Mesenchymal stem cell (in vitro differentiated cells and primary cell): Measurements from ENCODE around the gene DAB1.

Experiments
- DNase-seq: peaks from one replicate; pipeline ENCODE4 v3.0.0-alpha.2; 2013
- H2AFZ ChIP-seq: one replicate; pipeline ENCODE4 v1.6.1; 2013; ENCODE audit warnings: low read depth, mild to moderate bottlenecking, control low read depth, inconsistent platforms, low read length, moderate library complexity
- H2AK5ac ChIP-seq: 2 replicates; pipeline ENCODE4 v1.6.1; 2013; ENCODE audit warnings: low read length, moderate library complexity, mild to moderate bottlenecking, inconsistent platforms; ENCODE audit not compliant: severe bottlenecking
- H2BK120ac ChIP-seq: one replicate; pipeline ENCODE4 v1.6.1; 2013; ENCODE audit warnings: low read depth, mild to moderate bottlenecking, inconsistent platforms, low read length, moderate library complexity
- H2BK12ac ChIP-seq, 2 experiments: one replicate each; pipeline ENCODE4 v1.6.1; 2013; ENCODE audit warnings: inconsistent platforms in 2 of 2, low read length in 2 of 2, mild to moderate bottlenecking in 2 of 2, moderate library complexity in 2 of 2, control low read depth in 1 of 2
- H2BK15ac ChIP-seq: one replicate; pipeline ENCODE4 v1.6.1; 2013; ENCODE audit warnings: mild to moderate bottlenecking, low read depth, inconsistent platforms; ENCODE audit not compliant: poor library complexity, severe bottlenecking
- H2BK5ac ChIP-seq: 2 replicates; pipeline ENCODE4 v1.6.1; 2013; ENCODE audit warnings: low read depth, mild to moderate bottlenecking, low read length, control low read depth, inconsistent platforms; ENCODE audit not compliant: poor library complexity, severe bottlenecking
- H3K14ac ChIP-seq, 2 experiments: one replicate each; pipeline ENCODE4 v1.6.1; 2013; ENCODE audit warnings: inconsistent platforms in 2 of 2, low read length in 2 of 2, control low read depth in 1 of 2, mild to moderate bottlenecking in 1 of 2, moderate library complexity in 1 of 2
- H3K18ac ChIP-seq, 2 experiments: one replicate each; pipeline ENCODE4 v1.6.1; 2013; ENCODE audit warnings: inconsistent platforms in 2 of 2, low read length in 2 of 2, control low read depth in 1 of 2, low read depth in 1 of 2, mild to moderate bottlenecking in 1 of 2
- H3K23ac ChIP-seq, 2 experiments: one replicate each; pipeline ENCODE4 v1.6.1; 2013; ENCODE audit warnings: inconsistent platforms in 2 of 2, low read length in 2 of 2, mild to moderate bottlenecking in 2 of 2, moderate library complexity in 2 of 2, control low read depth in 1 of 2
- H3K27ac ChIP-seq: 2 replicates; pipeline ENCODE4 v1.5.1; 2013; ENCODE audit warnings: mild to moderate bottlenecking, moderate library complexity, low read length, control low read depth, inconsistent platforms; ENCODE audit not compliant: poor library complexity, severe bottlenecking
- H3K27me3 ChIP-seq, 2 experiments: 2 replicates each; pipeline versions ENCODE4 v1.6.1 to v1.7.0; 2013; ENCODE audit warnings: low read length in 2 of 2, mild to moderate bottlenecking in 2 of 2, moderate library complexity in 2 of 2, control low read depth in 1 of 2, inconsistent platforms in 1 of 2; ENCODE audit not compliant: control insufficient read depth in 1 of 2, insufficient read depth in 1 of 2
- H3K36me3 ChIP-seq, 2 experiments: 2 replicates each; pipeline versions ENCODE4 v1.6.1 to v1.7.0; 2013; ENCODE audit warnings: low read length in 2 of 2, control low read depth in 1 of 2, inconsistent platforms in 1 of 2, low read depth in 1 of 2, mild to moderate bottlenecking in 1 of 2; ENCODE audit not compliant: insufficient read depth in 2 of 2, control insufficient read depth in 1 of 2
- H3K4ac ChIP-seq, 2 experiments: one replicate each; pipeline ENCODE4 v1.6.1; 2013; ENCODE audit warnings: inconsistent platforms in 2 of 2, low read length in 2 of 2, mild to moderate bottlenecking in 2 of 2, moderate library complexity in 2 of 2, control low read depth in 1 of 2, low read depth in 1 of 2
- H3K4me1 ChIP-seq: 2 replicates; pipeline ENCODE4 v1.6.1; 2013; ENCODE audit warnings: low read depth, low read length, control low read depth; ENCODE audit not compliant: control insufficient read depth, insufficient read depth
- H3K4me2 ChIP-seq: 2 replicates; pipeline ENCODE4 v1.6.1; 2013; ENCODE audit warnings: low read length, mild to moderate bottlenecking, inconsistent platforms; ENCODE audit not compliant: poor library complexity, severe bottlenecking
- H3K4me3 ChIP-seq, 2 experiments: 2 replicates each; pipeline versions ENCODE4 v1.5.1 to v1.7.0; 2013; ENCODE audit warnings: low read length in 2 of 2, mild to moderate bottlenecking in 2 of 2, control low read depth in 1 of 2, low read depth in 1 of 2; ENCODE audit not compliant: insufficient read depth in 1 of 2
- H3K79me1 ChIP-seq: replicated peaks from 2 replicates; pipeline ENCODE4 v1.6.1; 2013; ENCODE audit warnings: mild to moderate bottlenecking, control low read depth, low read length, inconsistent platforms; ENCODE audit not compliant: poor library complexity, severe bottlenecking
- H3K9ac ChIP-seq: 2 replicates; pipeline ENCODE4 v1.7.0; 2013; ENCODE audit warnings: mild to moderate bottlenecking, low read length, moderate library complexity
- H3K9me3 ChIP-seq: 2 replicates; pipeline ENCODE4 v1.7.0; 2013; ENCODE audit warnings: mild to moderate bottlenecking, low read length; ENCODE audit not compliant: control insufficient read depth
- H4K8ac ChIP-seq: one replicate; pipeline ENCODE4 v1.6.1; 2013; ENCODE audit warnings: inconsistent platforms, mild to moderate bottlenecking, low read length, moderate library complexity
- H4K91ac ChIP-seq: one replicate; pipeline ENCODE4 v1.6.1; 2013; ENCODE audit warnings: mild to moderate bottlenecking, low read length, inconsistent platforms
- WGBS: methylation state at CpG from one replicate; pipeline ENCODE4 v1.1.7; 2013; ENCODE audit warnings: mixed read lengths; 5-methylcytosine and 5-hydroxymethylcytosine counted together

DAB1 gene

GRCh38 chr1:57082711-57083439, 341.0 kb downstream of the DAB1 start:
- WGBS, result 94% methylated on average over 6 of the region's 7 CpGs

DNA sequence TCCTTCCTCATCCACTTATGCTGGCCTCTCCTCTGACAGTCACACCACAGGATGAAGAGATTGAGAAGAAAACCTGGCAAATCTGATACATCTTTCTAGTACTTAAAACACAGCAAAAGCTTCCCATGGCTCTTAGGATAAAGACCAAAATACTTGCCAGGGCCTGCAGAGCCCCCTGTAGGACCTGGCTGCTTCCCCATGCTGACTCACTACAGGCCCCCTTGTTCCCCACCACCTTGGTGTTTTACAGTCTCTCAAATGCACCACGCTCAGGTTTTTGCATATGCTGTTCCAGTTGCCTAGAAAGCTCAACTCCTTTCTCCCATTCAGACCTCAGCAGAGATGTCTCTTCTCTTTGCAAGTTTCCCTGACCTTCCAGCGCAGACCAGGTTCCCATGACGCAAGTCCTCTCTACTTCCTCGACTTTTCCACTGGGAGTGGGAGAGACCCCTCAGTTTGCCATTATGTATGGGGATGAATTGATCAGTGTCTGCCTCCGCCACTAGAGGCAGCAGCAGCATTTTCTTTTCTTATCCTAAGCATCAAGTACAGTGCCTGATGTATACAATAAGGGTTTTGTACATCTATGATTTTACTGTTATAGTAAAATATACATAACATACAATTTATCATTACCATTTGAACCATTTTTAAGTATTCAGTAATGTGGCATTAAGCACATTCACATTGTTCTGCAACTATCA, 344.3 kb downstream of the DAB1 start:
- H3K27me3 ChIP-seq, result no peaks in the 10 kb centered on the region

More at GRCh38 chr1:57082711-57083439, 341.0 kb downstream of the DAB1 start:
- DNase-seq, result no peak
- no peaks in the 10 kb centered on the region for H3K36me3 ChIP-seq
- no peak overlapping the region for H2BK15ac ChIP-seq
- H4K91ac ChIP-seq, result no peak overlapping the region
- H3K4me3 ChIP-seq, result no peak overlapping the region
- no peaks in the 10 kb centered on the region for H3K4me1 ChIP-seq
- no peak overlapping the region for H2BK12ac ChIP-seq
- H3K18ac ChIP-seq, result no peak overlapping the region
- H2BK5ac ChIP-seq, result no peak overlapping the region
- H3K79me1 ChIP-seq, result no peaks in the 10 kb centered on the region
- no peak overlapping the region for H3K4ac ChIP-seq
- H3K4me2 ChIP-seq, result no peak overlapping the region
- H3K14ac ChIP-seq, result no peak overlapping the region
- no peak overlapping the region for H2AFZ ChIP-seq
- H3K9ac ChIP-seq, result no peak overlapping the region
- H3K27me3 ChIP-seq, result no peaks in the 10 kb centered on the region
- H2AK5ac ChIP-seq, result no peak overlapping the region
- H3K27ac ChIP-seq, result no peak overlapping the region
- no peak overlapping the region for H2BK120ac ChIP-seq
- no peaks in the 10 kb centered on the region for H3K9me3 ChIP-seq
- H3K23ac ChIP-seq, result no peak overlapping the region
- H4K8ac ChIP-seq, result no peak overlapping the region

DNA sequence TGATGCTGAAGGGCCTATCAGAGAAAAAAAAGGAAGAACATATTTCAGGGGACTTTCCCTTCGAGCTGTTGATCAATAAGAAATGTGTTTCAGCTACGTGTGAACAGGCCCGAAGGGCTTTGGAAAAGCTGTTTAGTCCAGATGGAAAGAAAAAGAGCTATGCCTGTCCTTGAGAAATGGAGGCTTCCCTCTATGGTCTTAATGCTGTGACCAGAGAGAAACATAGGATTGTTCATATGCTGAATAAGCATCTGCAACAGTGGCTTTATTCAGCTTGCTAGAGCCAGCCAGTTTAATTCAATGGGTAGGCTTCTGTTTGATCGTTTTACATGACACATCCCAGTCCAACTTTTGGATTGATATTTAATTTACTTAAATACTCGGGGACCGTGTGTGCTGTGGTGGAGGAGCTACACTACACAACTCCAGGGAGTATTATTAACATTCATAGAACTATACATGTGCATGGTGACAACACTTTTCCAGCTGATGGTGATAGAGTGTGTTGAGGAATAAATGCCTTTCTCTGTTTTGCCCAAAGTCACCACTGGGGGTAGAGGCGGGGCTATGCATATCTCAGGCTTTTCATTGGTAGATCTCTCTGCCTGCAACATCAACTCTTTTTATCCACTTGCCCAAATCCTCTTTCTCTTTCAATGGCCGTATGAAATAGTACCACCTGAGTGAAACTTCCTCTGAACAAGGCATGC, 351.3 kb downstream of the DAB1 start:
- H3K14ac ChIP-seq, result no peak overlapping the region
- DNase-seq, result no peak
- no peak overlapping the region for H3K9ac ChIP-seq

More for the DNA sequence above, 344.3 kb downstream of the DAB1 start:
- Histone ChIP-seq H3K9me3 (no peaks in the 10 kb centered on the region), H2BK5ac (no peak overlapping the region), H3K79me1 (no peaks in the 10 kb centered on the region), H2BK12ac (no peak overlapping the region), H3K4me3 (no peak overlapping the region), H3K9ac (no peak overlapping the region), H2AK5ac (no peak overlapping the region), H3K4ac (no peak overlapping the region), H3K4me2 (no peak overlapping the region), H3K27ac (no peak overlapping the region), H3K18ac (no peak overlapping the region), H4K91ac (no peak overlapping the region), H3K4me1 (no peaks in the 10 kb centered on the region), H4K8ac (no peak overlapping the region), H3K14ac (no peak overlapping the region), H2BK120ac (no peak overlapping the region), H3K23ac (no peak overlapping the region), H3K36me3 (no peaks in the 10 kb centered on the region), H2BK15ac (no peak overlapping the region), H2AFZ (no peak overlapping the region)
- DNase-seq, result no peak
- 94% methylated on average over 4 of the region's 5 CpGs for WGBS

DNA sequence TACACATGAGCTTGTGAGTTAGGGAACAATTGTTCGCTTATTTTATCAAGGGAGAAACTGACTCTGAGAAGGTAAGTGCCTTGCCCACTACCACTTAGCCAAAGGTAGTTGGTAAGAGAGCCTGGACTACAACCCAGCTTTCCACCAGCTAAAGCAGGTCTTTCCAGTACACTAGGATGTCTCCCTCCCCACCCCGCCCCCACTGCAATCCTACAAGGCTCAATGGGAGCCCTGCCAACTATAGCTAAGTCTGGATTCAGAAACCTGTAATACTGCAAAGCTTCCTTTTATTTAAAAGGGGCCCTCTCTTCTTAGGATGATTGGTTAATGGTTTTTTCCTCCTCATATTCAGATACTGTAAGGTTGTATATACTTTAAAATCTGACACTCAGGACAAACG, 356.0 kb downstream of the DAB1 start:
- WGBS, result 100% methylated on average over 1 of the region's 3 CpGs
- DNase-seq, result no peak
- H3K9ac ChIP-seq, result no peak overlapping the region
- H3K18ac ChIP-seq, result no peak overlapping the region
- no peak overlapping the region for H2BK12ac ChIP-seq
- H2BK120ac ChIP-seq, result no peak overlapping the region
- H3K27ac ChIP-seq, result no peak overlapping the region
- H3K4me1 ChIP-seq, result no peaks in the 10 kb centered on the region
- H4K91ac ChIP-seq, result no peak overlapping the region
- no peak overlapping the region for H2AFZ ChIP-seq
- H3K4ac ChIP-seq, result no peak overlapping the region
- no peaks in the 10 kb centered on the region for H3K27me3 ChIP-seq
- H2BK5ac ChIP-seq, result no peak overlapping the region
- H2BK15ac ChIP-seq, result no peak overlapping the region
- H3K14ac ChIP-seq, result no peak overlapping the region
- H3K79me1 ChIP-seq, result no peaks in the 10 kb centered on the region
- no peak overlapping the region for H4K8ac ChIP-seq
- H2AK5ac ChIP-seq, result no peak overlapping the region
- H3K4me3 ChIP-seq, result no peak overlapping the region
- no peak overlapping the region for H3K23ac ChIP-seq
- H3K9me3 ChIP-seq, result no peaks in the 10 kb centered on the region
- no peaks in the 10 kb centered on the region for H3K36me3 ChIP-seq
- no peak overlapping the region for H3K4me2 ChIP-seq

More for the DNA sequence above, 351.3 kb downstream of the DAB1 start:
- Histone ChIP-seq H3K4me2 (no peak overlapping the region), H3K4ac (no peak overlapping the region), H3K9me3 (no peaks in the 10 kb centered on the region), H3K27me3 (no peaks in the 10 kb centered on the region), H3K79me1 (no peaks in the 10 kb centered on the region), H2BK15ac (no peak overlapping the region), H3K4me3 (no peak overlapping the region), H3K36me3 (no peaks in the 10 kb centered on the region), H3K4me1 (no peaks in the 10 kb centered on the region), H3K27ac (no peak overlapping the region), H2AFZ (no peak overlapping the region), H2BK5ac (no peak overlapping the region), H2BK120ac (no peak overlapping the region), H4K91ac (no peak overlapping the region), H2BK12ac (no peak overlapping the region), H4K8ac (no peak overlapping the region), H3K18ac (no peak overlapping the region), H3K23ac (no peak overlapping the region), H2AK5ac (no peak overlapping the region)
- 82% methylated on average over 5 of the region's 8 CpGs for WGBS
